K562 (cell line): ENCODE results near the gene CTSF. TPM values are rescaled to one million over a fixed set of nuclear protein-coding genes. Genes with fewer than 3 reads are reported as not detected.

Source experiments
- HNRNPH1 ChIP-seq: fragments of 200-400 bp; formaldehyde crosslinking; optimal IDR thresholded peaks from 2 replicates; pipeline ENCODE3; 2017; ENCODE audit warnings: low read depth, mild to moderate bottlenecking, low read length, moderate library complexity
- KDM2B ChIP-seq: fragments of 250-450 bp; sonication (Bioruptor Pico); IDR thresholded peaks from 2 replicates; pipeline ENCODE4 v1.8.0; 2021; ENCODE audit warnings: mild to moderate bottlenecking, moderate library complexity
- KLF13 ChIP-seq: fragments of 450-650 bp; IDR thresholded peaks from 2 replicates; pipeline ENCODE4 v1.6.1; 2016; ENCODE audit warnings: missing genetic modification characterization, low read depth, mild to moderate bottlenecking, missing compliant biosample characterization, moderate library complexity, borderline replicate concordance
- MEIS2 ChIP-seq: fragments of 450-650 bp; IDR thresholded peaks from 2 replicates; pipeline ENCODE4 v1.6.1; 2014; ENCODE audit warnings: mild to moderate bottlenecking; ENCODE audit not compliant: partially characterized antibody
- MXI1 ChIP-seq: IDR thresholded peaks from 2 replicates; pipeline ENCODE4 v1.6.1; 2011; ENCODE audit warnings: low read depth, mild to moderate bottlenecking, improper control_type of control experiment, low read length
- PTTG1 ChIP-seq: fragments of 450-650 bp; IDR thresholded peaks from 2 replicates; pipeline ENCODE4 v1.6.1; 2016; ENCODE audit warnings: low read depth, mild to moderate bottlenecking, missing genetic modification characterization, missing compliant biosample characterization
- STAG1 ChIP-seq: sonication (generic); formaldehyde crosslinking; IDR thresholded peaks from 2 replicates; pipeline ENCODE4 v1.5.0; 2020; ENCODE audit warnings: missing genetic modification reagents, borderline replicate concordance
- YY1 ChIP-seq, 3 experiments: IDR thresholded peaks; 2 replicates each; pipeline ENCODE4 v1.6.1; 2011; ENCODE audit warnings: low read length in 2 of 3, mild to moderate bottlenecking in 2 of 3, moderate library complexity in 2 of 3, borderline replicate concordance in 1 of 3, control low read depth in 1 of 3, low read depth in 1 of 3; ENCODE audit not compliant: insufficient read depth in 3 of 3, insufficient replicate concordance in 2 of 3, control insufficient read depth in 1 of 3, insufficient read length in 1 of 3; ENCODE audit errors: extremely low read depth in 1 of 3
- ZBED1 ChIP-seq: IDR thresholded peaks from 2 replicates; pipeline ENCODE4 v1.6.1; 2014
- ZNF140 ChIP-seq: fragments of 250-450 bp; sonication (Bioruptor Pico); IDR thresholded peaks from 2 replicates; pipeline ENCODE4 v1.8.0; 2021; ENCODE audit warnings: moderate library complexity, mild to moderate bottlenecking, inconsistent platforms
- ZNF143 ChIP-seq: sonication (generic); formaldehyde crosslinking; IDR thresholded peaks from 2 replicates; pipeline ENCODE4 v1.9.0; 2022; ENCODE audit warnings: mild to moderate bottlenecking, missing genetic modification reagents
- polyA plus RNA-seq, 8 experiments: library from polyadenylated mRNA; depleted of rRNA in 4 of 8; stranded (reverse) in 5 of 8; unstranded in 3 of 8; fragments of >200 nt; fragmentation: Nextera tagmentation in 2 of 8; fragmentation: Illumina TruSeq in 1 of 8; extraction: Ambion mirVana in 2 of 8; extraction: Trizol in 1 of 8; gene quantifications; 2 replicates each; pipeline versions ENCODE4 v1.2.1 to v1.2.3, GENCODE V29; 2011 to 2014; ENCODE audit warnings: inconsistent platforms in 1 of 8, missing spikeins in 1 of 8
- total RNA-seq, 7 experiments: library from RNA; depleted of rRNA in 6 of 7; stranded (reverse); fragments of >200 nt in 6 of 7; fragmentation: Illumina TruSeq in 2 of 7; extraction: Trizol in 2 of 7; gene quantifications; 2 replicates each; pipeline versions ENCODE4 v1.2.1 to v1.2.3, GENCODE V29; 2011 to 2021; ENCODE audit warnings: low replicate concordance in 1 of 7
- TF ChIP-seq, protein P1 (sequence below): sonication (generic); formaldehyde crosslinking; IDR thresholded peaks from 2 replicates; pipeline ENCODE4 v1.5.0; 2020; ENCODE audit warnings: missing genetic modification reagents
- TF ChIP-seq, protein P2 (sequence below): fragments of 450-650 bp; formaldehyde crosslinking; IDR thresholded peaks from 2 replicates; pipeline ENCODE4 v1.4.0; 2020; ENCODE audit warnings: mild to moderate bottlenecking, moderate library complexity
- TF ChIP-seq, protein P3 (sequence below): sonication (generic); formaldehyde crosslinking; IDR thresholded peaks from 2 replicates; pipeline ENCODE4 v1.8.0; 2022; ENCODE audit warnings: mild to moderate bottlenecking, missing genetic modification reagents
- TF ChIP-seq, protein P4 (sequence below): fragments of 450-650 bp; formaldehyde crosslinking; IDR thresholded peaks from 2 replicates; pipeline ENCODE4 v1.4.0; 2020; ENCODE audit warnings: mild to moderate bottlenecking, moderate library complexity
- TF ChIP-seq, protein P5 (sequence below): fragments of 450-650 bp; IDR thresholded peaks from 2 replicates; pipeline ENCODE4 v1.6.1; 2016; ENCODE audit warnings: missing biosample characterization, missing genetic modification characterization
- TF ChIP-seq, protein P6 (sequence below): fragments of 250-450 bp; sonication (Bioruptor Pico); IDR thresholded peaks from 2 replicates; pipeline ENCODE4 v1.4.0; 2020; ENCODE audit warnings: mild to moderate bottlenecking, moderate library complexity, borderline replicate concordance

CTSF gene
- total and polyA plus RNA-seq, 9 of the 15 experiments (the other 6 are each of a cell fraction or from before 2014, with no cell fraction given), result 0.41 to 10.5 (median 3.8) TPM

DNA sequence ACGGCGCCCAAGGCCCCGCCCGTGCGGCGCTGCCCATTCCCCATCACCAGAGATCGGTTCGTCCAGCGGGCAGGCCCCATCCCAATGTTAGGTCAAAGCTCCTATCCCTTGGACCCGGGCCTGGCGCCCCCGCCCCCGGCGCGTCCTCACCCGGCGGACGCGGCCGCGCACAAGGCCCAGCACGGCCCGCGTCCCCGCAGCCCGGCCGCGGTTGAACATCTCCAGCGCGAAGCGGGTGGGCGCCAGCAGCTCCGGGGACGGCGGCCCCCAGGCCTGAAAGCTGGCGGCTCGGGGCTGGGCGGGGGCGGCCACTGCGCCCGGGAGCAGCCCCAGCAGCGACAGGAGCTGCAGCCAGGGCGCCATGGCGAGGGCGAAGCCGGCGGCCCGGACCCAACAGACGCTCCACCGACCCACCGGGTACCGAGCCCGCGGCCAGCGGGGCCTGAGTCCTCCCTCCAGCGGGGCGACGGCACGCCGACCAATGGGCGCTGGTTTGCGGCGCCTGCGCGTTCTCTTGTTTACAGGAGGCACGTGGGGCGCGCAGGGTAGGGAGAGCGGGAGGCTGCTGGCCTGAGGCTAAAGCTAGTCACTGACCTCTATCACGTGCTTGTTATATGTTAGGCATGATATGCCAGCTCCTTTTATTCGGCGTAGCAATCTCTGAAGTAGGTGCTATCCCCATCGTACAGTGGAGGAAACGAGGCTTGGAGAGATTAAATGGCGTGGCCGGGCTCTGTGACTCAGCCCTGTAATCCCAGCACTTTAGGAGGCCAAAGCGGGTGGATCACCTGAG is at the start of gene CTSF (continued):
- TF ChIP-seq YY1 (IDR thresholded peaks at IDR 0.05; ENCODE audit: borderline replicate concordance in 1 of 3, control insufficient read depth in 1 of 3, extremely low read depth in 1 of 3, insufficient read depth in 3 of 3, insufficient read length in 1 of 3, insufficient replicate concordance in 2 of 3, low read depth in 1 of 3, low read length in 2 of 3) (no peak), ZNF143 (no peak; the same call in 1 of the 2 replicates), STAG1 (CRISPR knock-in tag) (peak; percentile 45), KDM2B (no peak), MXI1 (peak; percentile 64; the same call in 1 of the 2 replicates), PTTG1 (tag) (no peak), HNRNPH1 (no peak), MEIS2 (no peak), KLF13 (tag) (no peak), ZNF140 (CRISPR knock-in tag) (no peak), ZBED1 (no peak)
- TF ChIP-seq, protein P1, sequence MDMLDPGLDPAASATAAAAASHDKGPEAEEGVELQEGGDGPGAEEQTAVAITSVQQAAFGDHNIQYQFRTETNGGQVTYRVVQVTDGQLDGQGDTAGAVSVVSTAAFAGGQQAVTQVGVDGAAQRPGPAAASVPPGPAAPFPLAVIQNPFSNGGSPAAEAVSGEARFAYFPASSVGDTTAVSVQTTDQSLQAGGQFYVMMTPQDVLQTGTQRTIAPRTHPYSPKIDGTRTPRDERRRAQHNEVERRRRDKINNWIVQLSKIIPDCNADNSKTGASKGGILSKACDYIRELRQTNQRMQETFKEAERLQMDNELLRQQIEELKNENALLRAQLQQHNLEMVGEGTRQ (CRISPR knock-in tag), result peak; percentile 89
- TF ChIP-seq, protein P2, sequence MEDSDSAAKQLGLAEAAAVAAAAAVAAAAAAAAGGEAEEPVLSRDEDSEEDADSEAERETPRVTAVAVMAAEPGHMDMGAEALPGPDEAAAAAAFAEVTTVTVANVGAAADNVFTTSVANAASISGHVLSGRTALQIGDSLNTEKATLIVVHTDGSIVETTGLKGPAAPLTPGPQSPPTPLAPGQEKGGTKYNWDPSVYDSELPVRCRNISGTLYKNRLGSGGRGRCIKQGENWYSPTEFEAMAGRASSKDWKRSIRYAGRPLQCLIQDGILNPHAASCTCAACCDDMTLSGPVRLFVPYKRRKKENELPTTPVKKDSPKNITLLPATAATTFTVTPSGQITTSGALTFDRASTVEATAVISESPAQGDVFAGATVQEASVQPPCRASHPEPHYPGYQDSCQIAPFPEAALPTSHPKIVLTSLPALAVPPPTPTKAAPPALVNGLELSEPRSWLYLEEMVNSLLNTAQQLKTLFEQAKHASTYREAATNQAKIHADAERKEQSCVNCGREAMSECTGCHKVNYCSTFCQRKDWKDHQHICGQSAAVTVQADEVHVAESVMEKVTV, result no peak
- TF ChIP-seq, protein P3, sequence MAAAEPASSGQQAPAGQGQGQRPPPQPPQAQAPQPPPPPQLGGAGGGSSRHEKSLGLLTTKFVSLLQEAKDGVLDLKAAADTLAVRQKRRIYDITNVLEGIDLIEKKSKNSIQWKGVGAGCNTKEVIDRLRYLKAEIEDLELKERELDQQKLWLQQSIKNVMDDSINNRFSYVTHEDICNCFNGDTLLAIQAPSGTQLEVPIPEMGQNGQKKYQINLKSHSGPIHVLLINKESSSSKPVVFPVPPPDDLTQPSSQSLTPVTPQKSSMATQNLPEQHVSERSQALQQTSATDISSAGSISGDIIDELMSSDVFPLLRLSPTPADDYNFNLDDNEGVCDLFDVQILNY (CRISPR knock-in tag), result no peak
- TF ChIP-seq, protein P4, sequence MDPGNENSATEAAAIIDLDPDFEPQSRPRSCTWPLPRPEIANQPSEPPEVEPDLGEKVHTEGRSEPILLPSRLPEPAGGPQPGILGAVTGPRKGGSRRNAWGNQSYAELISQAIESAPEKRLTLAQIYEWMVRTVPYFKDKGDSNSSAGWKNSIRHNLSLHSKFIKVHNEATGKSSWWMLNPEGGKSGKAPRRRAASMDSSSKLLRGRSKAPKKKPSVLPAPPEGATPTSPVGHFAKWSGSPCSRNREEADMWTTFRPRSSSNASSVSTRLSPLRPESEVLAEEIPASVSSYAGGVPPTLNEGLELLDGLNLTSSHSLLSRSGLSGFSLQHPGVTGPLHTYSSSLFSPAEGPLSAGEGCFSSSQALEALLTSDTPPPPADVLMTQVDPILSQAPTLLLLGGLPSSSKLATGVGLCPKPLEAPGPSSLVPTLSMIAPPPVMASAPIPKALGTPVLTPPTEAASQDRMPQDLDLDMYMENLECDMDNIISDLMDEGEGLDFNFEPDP (CRISPR knock-in tag), result no peak
- TF ChIP-seq, protein P5, sequence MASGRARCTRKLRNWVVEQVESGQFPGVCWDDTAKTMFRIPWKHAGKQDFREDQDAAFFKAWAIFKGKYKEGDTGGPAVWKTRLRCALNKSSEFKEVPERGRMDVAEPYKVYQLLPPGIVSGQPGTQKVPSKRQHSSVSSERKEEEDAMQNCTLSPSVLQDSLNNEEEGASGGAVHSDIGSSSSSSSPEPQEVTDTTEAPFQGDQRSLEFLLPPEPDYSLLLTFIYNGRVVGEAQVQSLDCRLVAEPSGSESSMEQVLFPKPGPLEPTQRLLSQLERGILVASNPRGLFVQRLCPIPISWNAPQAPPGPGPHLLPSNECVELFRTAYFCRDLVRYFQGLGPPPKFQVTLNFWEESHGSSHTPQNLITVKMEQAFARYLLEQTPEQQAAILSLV (tag), result no peak
- TF ChIP-seq, protein P6, sequence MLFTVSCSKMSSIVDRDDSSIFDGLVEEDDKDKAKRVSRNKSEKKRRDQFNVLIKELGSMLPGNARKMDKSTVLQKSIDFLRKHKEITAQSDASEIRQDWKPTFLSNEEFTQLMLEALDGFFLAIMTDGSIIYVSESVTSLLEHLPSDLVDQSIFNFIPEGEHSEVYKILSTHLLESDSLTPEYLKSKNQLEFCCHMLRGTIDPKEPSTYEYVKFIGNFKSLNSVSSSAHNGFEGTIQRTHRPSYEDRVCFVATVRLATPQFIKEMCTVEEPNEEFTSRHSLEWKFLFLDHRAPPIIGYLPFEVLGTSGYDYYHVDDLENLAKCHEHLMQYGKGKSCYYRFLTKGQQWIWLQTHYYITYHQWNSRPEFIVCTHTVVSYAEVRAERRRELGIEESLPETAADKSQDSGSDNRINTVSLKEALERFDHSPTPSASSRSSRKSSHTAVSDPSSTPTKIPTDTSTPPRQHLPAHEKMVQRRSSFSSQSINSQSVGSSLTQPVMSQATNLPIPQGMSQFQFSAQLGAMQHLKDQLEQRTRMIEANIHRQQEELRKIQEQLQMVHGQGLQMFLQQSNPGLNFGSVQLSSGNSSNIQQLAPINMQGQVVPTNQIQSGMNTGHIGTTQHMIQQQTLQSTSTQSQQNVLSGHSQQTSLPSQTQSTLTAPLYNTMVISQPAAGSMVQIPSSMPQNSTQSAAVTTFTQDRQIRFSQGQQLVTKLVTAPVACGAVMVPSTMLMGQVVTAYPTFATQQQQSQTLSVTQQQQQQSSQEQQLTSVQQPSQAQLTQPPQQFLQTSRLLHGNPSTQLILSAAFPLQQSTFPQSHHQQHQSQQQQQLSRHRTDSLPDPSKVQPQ (CRISPR knock-in tag), result no peak
